ENCODE data around the gene HOOK2. TPM values are rescaled to one million over a fixed set of nuclear protein-coding genes. Genes with fewer than 3 reads are reported as not detected.

The HOOK2 gene
- total and polyA plus RNA-seq, 9 of the 15 experiments (the other 6 are each of a cell fraction or from before 2014, with no cell fraction given), result 1.3 to 17.2 (median 9.9) TPM

DNA sequence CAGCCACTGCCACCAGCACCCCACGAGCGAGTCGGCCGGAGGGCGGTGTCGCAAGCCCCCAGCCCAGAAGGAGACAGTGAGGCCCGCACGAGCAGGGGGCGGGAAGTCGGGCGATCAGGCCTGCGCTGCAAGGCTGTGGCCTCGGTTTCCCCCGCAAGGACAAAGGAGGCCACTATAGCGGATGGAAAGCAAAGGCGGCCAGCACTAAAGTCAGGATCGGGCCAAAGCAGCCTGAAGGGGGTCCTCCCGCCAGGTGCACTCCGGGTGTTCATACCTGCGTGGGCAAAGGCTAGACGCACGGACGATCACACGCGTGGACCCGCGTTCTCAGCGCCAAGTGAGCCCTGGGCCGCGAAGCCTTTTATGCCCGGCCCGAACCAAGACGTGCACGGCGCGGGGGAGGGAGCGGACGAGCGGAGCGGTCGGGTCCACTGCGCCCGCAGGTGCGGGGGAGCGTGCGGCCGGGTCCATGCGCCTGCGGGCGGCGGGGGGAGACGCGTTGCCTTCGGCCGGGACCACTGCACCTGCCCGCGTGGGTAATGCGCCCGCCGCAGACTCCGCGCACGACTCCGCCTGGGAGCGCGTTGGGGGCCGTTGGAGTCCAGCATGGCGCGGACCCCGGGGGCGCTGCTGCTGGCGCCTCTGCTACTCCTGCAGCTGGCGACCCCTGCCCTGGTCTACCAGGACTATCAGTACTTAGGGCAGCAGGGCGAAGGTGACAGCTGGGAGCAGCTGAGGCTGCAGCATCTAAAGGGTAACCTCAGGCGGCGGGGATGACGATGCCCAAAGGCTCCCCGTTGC lies 26.3 kb upstream of the HOOK2 start, which contains the start of the genes PRDX2 and THSD8 (continued):
- TF ChIP-seq, protein P1, sequence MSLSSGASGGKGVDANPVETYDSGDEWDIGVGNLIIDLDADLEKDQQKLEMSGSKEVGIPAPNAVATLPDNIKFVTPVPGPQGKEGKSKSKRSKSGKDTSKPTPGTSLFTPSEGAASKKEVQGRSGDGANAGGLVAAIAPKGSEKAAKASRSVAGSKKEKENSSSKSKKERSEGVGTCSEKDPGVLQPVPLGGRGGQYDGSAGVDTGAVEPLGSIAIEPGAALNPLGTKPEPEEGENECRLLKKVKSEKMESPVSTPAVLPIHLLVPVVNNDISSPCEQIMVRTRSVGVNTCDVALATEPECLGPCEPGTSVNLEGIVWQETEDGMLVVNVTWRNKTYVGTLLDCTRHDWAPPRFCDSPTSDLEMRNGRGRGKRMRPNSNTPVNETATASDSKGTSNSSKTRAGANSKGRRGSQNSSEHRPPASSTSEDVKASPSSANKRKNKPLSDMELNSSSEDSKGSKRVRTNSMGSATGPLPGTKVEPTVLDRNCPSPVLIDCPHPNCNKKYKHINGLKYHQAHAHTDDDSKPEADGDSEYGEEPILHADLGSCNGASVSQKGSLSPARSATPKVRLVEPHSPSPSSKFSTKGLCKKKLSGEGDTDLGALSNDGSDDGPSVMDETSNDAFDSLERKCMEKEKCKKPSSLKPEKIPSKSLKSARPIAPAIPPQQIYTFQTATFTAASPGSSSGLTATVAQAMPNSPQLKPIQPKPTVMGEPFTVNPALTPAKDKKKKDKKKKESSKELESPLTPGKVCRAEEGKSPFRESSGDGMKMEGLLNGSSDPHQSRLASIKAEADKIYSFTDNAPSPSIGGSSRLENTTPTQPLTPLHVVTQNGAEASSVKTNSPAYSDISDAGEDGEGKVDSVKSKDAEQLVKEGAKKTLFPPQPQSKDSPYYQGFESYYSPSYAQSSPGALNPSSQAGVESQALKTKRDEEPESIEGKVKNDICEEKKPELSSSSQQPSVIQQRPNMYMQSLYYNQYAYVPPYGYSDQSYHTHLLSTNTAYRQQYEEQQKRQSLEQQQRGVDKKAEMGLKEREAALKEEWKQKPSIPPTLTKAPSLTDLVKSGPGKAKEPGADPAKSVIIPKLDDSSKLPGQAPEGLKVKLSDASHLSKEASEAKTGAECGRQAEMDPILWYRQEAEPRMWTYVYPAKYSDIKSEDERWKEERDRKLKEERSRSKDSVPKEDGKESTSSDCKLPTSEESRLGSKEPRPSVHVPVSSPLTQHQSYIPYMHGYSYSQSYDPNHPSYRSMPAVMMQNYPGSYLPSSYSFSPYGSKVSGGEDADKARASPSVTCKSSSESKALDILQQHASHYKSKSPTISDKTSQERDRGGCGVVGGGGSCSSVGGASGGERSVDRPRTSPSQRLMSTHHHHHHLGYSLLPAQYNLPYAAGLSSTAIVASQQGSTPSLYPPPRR (CRISPR knock-in tag; IDR thresholded peaks at IDR 0.05; ENCODE audit: borderline replicate concordance), result peak; percentile 92; the same call in 1 of the 2 replicates
- TF ChIP-seq CBX1 (IDR thresholded peaks at IDR 0.05; ENCODE audit: low read depth), result peak; percentile 61; the same call in 1 of the 2 replicates
- TF ChIP-seq, protein P2, sequence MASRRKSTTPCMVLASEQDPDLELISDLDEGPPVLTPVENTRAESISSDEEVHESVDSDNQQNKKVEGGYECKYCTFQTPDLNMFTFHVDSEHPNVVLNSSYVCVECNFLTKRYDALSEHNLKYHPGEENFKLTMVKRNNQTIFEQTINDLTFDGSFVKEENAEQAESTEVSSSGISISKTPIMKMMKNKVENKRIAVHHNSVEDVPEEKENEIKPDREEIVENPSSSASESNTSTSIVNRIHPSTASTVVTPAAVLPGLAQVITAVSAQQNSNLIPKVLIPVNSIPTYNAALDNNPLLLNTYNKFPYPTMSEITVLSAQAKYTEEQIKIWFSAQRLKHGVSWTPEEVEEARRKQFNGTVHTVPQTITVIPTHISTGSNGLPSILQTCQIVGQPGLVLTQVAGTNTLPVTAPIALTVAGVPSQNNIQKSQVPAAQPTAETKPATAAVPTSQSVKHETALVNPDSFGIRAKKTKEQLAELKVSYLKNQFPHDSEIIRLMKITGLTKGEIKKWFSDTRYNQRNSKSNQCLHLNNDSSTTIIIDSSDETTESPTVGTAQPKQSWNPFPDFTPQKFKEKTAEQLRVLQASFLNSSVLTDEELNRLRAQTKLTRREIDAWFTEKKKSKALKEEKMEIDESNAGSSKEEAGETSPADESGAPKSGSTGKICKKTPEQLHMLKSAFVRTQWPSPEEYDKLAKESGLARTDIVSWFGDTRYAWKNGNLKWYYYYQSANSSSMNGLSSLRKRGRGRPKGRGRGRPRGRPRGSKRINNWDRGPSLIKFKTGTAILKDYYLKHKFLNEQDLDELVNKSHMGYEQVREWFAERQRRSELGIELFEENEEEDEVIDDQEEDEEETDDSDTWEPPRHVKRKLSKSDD (conservative IDR thresholded peaks at IDR 0.05; ENCODE audit: low read length), result peak; percentile 63; the same call in 1 of the 2 replicates
- TF ChIP-seq HDAC6 (IDR thresholded peaks at IDR 0.05; ENCODE audit: low read depth, low read length), result no peak
- no peak for TF ChIP-seq ZNF41 (CRISPR knock-in tag; conservative IDR thresholded peaks at IDR 0.05)
- no peak for TF ChIP-seq THRAP3 (IDR thresholded peaks at IDR 0.05; ENCODE audit: borderline replicate concordance)
- TF ChIP-seq JUN (IDR thresholded peaks at IDR 0.05; ENCODE audit: borderline replicate concordance, low read depth, low read length), result no peak
- no peak for TF ChIP-seq JUN (CRISPR knock-in tag; IDR thresholded peaks at IDR 0.05; ENCODE audit: borderline replicate concordance)
- peak; percentile 79; the same call in 1 of the 2 replicates for TF ChIP-seq SP1 (CRISPR knock-in tag; IDR thresholded peaks at IDR 0.05)
- no peak for TF ChIP-seq RBM39 (optimal IDR thresholded peaks at IDR 0.05; ENCODE audit: low read depth, low read length)
- no peak for TF ChIP-seq ARNT (IDR thresholded peaks at IDR 0.05)
- TF ChIP-seq POLR2A (conservative IDR thresholded peaks at IDR 0.05), result peak; percentile 98
- TF ChIP-seq ATF1 (CRISPR knock-in tag; IDR thresholded peaks at IDR 0.05), result no peak
- TF ChIP-seq ATF1 (tag; IDR thresholded peaks at IDR 0.05), result peak; percentile 88
- TF ChIP-seq, protein P3, sequence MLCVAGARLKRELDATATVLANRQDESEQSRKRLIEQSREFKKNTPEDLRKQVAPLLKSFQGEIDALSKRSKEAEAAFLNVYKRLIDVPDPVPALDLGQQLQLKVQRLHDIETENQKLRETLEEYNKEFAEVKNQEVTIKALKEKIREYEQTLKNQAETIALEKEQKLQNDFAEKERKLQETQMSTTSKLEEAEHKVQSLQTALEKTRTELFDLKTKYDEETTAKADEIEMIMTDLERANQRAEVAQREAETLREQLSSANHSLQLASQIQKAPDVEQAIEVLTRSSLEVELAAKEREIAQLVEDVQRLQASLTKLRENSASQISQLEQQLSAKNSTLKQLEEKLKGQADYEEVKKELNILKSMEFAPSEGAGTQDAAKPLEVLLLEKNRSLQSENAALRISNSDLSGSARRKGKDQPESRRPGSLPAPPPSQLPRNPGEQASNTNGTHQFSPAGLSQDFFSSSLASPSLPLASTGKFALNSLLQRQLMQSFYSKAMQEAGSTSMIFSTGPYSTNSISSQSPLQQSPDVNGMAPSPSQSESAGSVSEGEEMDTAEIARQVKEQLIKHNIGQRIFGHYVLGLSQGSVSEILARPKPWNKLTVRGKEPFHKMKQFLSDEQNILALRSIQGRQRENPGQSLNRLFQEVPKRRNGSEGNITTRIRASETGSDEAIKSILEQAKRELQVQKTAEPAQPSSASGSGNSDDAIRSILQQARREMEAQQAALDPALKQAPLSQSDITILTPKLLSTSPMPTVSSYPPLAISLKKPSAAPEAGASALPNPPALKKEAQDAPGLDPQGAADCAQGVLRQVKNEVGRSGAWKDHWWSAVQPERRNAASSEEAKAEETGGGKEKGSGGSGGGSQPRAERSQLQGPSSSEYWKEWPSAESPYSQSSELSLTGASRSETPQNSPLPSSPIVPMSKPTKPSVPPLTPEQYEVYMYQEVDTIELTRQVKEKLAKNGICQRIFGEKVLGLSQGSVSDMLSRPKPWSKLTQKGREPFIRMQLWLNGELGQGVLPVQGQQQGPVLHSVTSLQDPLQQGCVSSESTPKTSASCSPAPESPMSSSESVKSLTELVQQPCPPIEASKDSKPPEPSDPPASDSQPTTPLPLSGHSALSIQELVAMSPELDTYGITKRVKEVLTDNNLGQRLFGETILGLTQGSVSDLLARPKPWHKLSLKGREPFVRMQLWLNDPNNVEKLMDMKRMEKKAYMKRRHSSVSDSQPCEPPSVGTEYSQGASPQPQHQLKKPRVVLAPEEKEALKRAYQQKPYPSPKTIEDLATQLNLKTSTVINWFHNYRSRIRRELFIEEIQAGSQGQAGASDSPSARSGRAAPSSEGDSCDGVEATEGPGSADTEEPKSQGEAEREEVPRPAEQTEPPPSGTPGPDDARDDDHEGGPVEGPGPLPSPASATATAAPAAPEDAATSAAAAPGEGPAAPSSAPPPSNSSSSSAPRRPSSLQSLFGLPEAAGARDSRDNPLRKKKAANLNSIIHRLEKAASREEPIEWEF (CRISPR knock-in tag; IDR thresholded peaks at IDR 0.05), result no peak
- peak; percentile 67 for TF ChIP-seq PML (IDR thresholded peaks at IDR 0.05; ENCODE audit: low read length)
